ENCODE data around the gene CRBN. TPM values are rescaled to one million over a fixed set of nuclear protein-coding genes. Genes with fewer than 3 reads are reported as not detected.

The CRBN gene
- total RNA-seq (2021; fragmentation: NEBNext Ultra II Directional; extraction: Animal tissue kit (Norgen Biotek cat#: 25700)), result 10 to 100 TPM; 21.0 to 27.8 (median 26.0) TPM
- long read RNA-seq, transcript CRBN-201 (11 exons, 2,206 nt), result major isoform, 22 of 38 reads
- long read RNA-seq, partial matches to known transcripts, result 8 of 38 reads
- long read RNA-seq, other reads (novel, unspliced or antisense), result 6 of 38 reads

DNA sequence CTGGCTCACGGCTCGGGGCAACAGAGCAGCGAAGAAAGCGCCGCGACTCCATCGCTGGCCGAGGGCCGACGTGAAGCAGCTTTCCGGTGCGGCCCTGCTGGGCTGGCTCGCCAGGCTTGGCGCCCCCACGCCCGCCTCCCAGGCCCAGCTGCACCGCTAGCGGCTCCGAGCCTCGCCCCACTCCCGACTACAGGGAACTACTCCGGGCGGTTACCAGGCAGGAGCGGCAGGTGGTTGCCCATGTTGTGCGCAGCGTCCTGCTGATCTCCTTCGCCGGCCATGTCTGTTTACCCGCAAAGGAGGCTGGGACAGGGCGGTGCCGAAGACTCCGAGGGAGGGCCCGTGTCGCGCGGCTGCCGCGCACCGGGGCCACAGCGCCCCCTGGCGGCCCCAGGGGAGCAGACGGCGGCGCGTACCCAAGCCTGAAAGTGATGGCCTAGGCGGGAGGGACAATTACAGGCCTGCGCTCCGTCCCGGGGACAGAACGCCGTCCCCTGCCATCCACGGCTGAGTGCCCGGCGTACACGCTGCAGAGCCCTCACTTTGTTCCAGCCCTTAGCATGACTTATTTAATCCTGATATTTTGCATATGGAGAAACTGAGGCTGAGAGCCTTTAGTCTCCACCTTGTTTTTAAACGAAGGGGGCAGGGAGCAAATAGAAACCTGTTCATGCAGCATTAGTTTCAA, at the start of gene CRBN:
TSS of gene CRBN (minus strand) at position 285 of the 688 bp plus-strand sequence. CDS start at position 281, 4 bp downstream.
- Mint-ChIP-seq H3K27ac (peak within 1 kb of the TSS; percentile 48), H3K27me3 (ENCODE audit: insufficient read depth) (no peaks in the 10 kb centered on the region), H3K4me1 (ENCODE audit: low read depth) (peaks cover 25% of the 10 kb centered on the region), H3K4me3 (peak within 1 kb of the TSS; percentile 91), H3K36me3 (ENCODE audit: low read depth) (no peaks in the 10 kb centered on the region), H3K9me3 (no peaks in the 10 kb centered on the region)
- TF ChIP-seq, protein P1, sequence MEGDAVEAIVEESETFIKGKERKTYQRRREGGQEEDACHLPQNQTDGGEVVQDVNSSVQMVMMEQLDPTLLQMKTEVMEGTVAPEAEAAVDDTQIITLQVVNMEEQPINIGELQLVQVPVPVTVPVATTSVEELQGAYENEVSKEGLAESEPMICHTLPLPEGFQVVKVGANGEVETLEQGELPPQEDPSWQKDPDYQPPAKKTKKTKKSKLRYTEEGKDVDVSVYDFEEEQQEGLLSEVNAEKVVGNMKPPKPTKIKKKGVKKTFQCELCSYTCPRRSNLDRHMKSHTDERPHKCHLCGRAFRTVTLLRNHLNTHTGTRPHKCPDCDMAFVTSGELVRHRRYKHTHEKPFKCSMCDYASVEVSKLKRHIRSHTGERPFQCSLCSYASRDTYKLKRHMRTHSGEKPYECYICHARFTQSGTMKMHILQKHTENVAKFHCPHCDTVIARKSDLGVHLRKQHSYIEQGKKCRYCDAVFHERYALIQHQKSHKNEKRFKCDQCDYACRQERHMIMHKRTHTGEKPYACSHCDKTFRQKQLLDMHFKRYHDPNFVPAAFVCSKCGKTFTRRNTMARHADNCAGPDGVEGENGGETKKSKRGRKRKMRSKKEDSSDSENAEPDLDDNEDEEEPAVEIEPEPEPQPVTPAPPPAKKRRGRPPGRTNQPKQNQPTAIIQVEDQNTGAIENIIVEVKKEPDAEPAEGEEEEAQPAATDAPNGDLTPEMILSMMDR (IDR thresholded peaks at IDR 0.05), result peak; percentile 99
- DNase-seq, result peak; percentile 77

DNA sequence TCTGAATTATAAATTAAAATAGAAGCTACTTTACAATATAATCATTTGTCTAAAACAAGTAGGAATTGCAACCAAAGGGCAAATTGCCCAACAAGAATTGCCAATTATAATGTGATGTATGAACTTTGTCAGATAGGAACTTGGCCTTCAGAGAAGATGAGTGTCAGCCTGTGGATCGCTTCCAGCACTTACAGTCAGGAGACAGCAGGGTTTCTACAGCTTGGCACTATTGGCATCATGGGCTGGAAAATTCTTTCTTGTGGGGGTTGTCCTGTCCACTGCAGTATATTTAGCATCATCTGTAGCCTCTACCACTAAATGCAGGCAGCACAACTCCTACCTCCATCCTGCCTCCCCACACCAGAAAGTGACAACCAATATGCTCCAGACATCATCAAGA, 48.1 kb upstream of the CRBN start:
- no peaks in the 10 kb centered on the region; the same call in 1 of the 2 replicates for H3K27me3 Mint-ChIP-seq (ENCODE audit: insufficient read depth)
- no peaks in the 10 kb centered on the region for H3K4me1 Mint-ChIP-seq (ENCODE audit: low read depth)
- H3K27ac Mint-ChIP-seq, result no peak overlapping the region
- peaks cover 32% of the 10 kb centered on the region for H3K9me3 Mint-ChIP-seq
- no peak for DNase-seq
- H3K4me3 Mint-ChIP-seq, result no peak overlapping the region
- no peaks in the 10 kb centered on the region for H3K36me3 Mint-ChIP-seq (ENCODE audit: low read depth)
- TF ChIP-seq, protein P1 (IDR thresholded peaks at IDR 0.05), result no peak

DNA sequence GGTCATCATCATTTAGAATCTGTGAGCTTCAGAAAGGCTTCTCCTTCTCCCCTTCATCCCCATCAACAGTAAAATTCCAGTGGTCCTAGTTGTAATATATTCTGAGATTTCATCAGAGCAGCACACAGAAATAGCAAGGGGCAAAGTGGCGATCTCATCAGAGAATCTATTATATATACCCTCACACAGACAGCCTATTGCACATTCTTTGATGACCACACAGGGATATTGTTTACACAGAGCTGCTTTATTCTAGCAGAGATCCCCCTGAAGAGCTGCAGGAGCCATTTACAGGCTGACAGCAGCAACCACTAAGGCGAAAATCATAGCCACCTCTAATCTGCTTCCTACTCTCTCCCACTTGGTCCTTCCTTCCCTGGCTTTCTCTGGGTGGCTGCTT, 42.0 kb upstream of the CRBN start:
- Mint-ChIP-seq H3K9me3 (peaks cover 16% of the 10 kb centered on the region; the same call in 1 of the 2 replicates), H3K27ac (no peak overlapping the region)
- DNase-seq, result no peak

DNA sequence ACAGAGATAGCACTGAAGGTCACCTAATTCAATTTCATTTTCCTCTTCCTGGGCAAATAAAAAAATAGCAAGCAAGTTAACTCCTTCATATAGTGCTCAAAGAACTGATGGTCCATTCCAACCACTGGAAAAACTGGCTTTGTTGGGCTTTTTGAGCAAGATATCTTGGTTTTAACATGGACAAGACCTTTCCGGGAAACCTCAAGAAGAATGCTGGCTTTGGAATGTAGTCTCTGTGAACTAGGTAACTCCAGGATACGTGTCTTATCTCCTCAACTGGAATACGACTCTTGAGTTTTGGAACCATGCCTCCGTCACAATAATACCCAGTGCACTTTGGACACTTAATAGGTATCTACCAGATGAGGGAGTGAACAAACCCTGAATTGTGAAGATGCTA, 36.9 kb upstream of the CRBN start:
- Mint-ChIP-seq H3K27ac (no peak overlapping the region), H3K4me3 (no peak overlapping the region), H3K36me3 (ENCODE audit: low read depth) (no peaks in the 10 kb centered on the region), H3K4me1 (ENCODE audit: low read depth) (no peaks in the 10 kb centered on the region), H3K27me3 (ENCODE audit: insufficient read depth) (peaks cover 2% of the 10 kb centered on the region; the same call in 1 of the 2 replicates), H3K9me3 (no peaks in the 10 kb centered on the region; the same call in 1 of the 2 replicates)
- TF ChIP-seq, protein P1 (IDR thresholded peaks at IDR 0.05), result no peak
- DNase-seq, result no peak

More for the DNA sequence above, 42.0 kb upstream of the CRBN start:
- H3K4me3 Mint-ChIP-seq, result no peak overlapping the region
- no peaks in the 10 kb centered on the region for H3K36me3 Mint-ChIP-seq (ENCODE audit: low read depth)
- H3K27me3 Mint-ChIP-seq (ENCODE audit: insufficient read depth), result no peaks in the 10 kb centered on the region; the same call in 1 of the 2 replicates
- TF ChIP-seq, protein P1 (IDR thresholded peaks at IDR 0.05), result no peak
- no peaks in the 10 kb centered on the region for H3K4me1 Mint-ChIP-seq (ENCODE audit: low read depth)

DNA sequence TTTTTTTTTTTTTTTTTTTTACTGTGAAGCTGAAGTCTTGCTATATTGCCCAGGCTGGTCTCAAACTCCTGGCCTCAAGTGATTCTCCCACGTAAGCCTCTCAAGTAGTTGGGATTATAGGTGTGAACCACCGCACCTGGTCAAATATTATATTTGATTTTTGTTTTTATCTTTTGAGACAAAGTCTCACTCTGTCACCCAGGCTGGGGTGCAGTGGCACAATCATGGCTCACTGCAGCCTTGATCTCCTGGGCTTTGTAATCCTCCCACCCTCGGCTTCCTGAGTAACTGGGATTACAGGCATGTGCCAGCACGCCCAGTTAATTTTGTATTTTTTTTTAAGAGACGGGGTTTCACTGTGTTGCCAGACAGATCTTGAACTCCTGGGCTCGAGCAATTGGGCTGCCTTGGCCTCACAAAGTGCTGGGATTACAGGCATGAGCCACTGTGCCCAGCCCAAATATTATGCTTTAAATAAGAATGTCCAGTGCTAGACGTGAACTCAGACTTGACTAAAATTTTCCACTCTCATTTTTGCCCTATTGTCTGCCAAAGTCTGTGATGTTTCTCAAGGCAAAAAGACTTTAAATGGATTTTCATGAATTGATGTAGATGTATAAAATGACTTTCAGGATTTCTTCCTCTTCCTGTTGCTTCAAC, 33.4 kb upstream of the CRBN start:
- Mint-ChIP-seq H3K27me3 (ENCODE audit: insufficient read depth) (peaks cover 2% of the 10 kb centered on the region; the same call in 1 of the 2 replicates), H3K4me3 (no peak overlapping the region), H3K4me1 (ENCODE audit: low read depth) (no peaks in the 10 kb centered on the region), H3K27ac (no peak overlapping the region), H3K9me3 (no peaks in the 10 kb centered on the region), H3K36me3 (ENCODE audit: low read depth) (no peaks in the 10 kb centered on the region)
- DNase-seq, result no peak
- TF ChIP-seq, protein P1 (IDR thresholded peaks at IDR 0.05), result no peak

Measured in HFFc6 (cell line).